ENCODE results near the gene ZIC2. TPM values are rescaled to one million over a fixed set of nuclear protein-coding genes. Genes with fewer than 3 reads are reported as not detected.
A peak's percentile ranks its signal among the peaks of the same experiment; 100 is the strongest.

ZIC2 gene
- polyA plus RNA-seq, 1 donor from 2014 or later, result 10.6 TPM

DNA sequence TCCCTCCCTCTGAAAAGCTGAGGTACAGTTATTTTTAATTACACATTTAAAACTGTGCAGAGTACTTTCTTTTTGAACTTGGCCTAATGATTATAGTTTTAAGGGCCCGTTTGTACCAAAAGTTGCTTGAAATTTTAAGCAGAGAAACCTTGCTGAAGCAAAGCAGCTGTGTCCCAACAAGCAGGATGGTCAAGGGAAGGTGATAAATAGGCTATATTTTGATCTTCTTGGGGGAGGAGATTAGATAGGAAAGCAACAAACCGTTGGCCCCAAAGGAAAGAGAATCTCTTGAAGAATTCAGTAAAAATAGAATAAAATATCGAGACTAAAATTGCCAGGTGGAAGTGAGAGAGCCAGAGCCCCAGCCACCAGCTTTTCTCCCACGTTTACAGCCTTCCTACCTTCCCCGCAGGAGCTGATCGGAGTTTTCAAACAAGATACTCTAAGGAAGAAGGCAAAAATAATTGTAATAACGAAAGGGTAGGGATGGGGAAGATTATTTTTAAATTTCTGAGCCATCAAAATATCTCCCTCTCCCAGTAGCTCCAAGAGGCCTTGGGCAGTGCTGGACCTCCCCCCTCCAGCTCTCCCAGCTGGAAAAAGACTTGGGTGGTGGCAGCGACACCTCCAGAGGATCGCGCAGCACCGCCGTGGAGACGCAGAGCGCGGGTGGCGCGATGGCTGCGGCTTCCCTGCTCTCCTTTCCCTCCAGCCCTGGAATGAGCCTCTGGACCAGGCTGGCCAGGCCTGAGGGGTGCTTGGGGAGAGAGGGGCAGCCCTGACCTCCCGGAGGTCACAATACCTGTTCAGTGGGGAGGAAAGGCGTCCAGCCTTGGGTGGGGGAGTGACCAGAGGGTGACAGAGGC is 5.8 kb downstream of the ZIC2 start:
- peak overlapping the region; percentile 51 for H3K9ac ChIP-seq (ENCODE audit: low read length)
- peaks cover 25% of the 10 kb centered on the region for H4K20me1 ChIP-seq (ENCODE audit: insufficient read depth)

DNA sequence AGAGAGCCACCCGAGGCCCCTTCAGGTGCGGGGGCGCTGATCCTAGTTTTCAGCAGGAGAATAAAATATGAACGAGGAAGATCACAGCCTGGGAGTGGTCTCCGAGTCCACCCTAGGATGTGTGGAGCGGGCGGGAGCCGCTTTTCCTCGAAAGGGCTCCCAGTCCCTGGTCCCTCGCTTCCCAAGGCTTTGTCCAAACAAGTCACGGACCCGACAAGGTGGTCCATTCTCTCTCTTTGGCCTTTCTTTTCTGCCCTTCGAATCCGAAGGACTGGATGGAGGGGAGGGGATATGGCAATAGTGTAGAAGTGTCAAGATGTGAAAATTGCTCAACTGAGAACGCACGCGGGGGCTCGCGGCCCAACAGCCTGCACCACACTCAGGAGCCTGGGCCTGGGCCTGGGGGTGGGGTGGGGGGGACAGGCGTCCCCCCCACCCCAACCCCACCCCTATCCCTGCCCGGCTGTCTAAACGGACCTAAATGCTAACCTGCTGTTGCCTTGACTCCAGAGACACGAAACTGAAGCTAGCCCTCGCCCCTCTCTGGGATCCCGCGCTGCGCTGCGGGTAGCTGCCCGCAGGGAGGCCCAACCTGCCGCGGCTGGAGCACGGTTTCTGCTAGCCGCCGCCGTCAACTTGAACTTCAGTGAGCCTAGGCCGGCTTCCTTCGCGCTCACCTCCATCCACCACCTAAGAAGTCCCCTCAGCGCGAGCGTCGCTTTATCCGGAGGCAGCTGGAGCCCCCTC is 7.1 kb downstream of the ZIC2 start:
- Histone ChIP-seq H3K4me3 (ENCODE audit: low read length) (peak overlapping the region; percentile 27), H2AFZ (ENCODE audit: low read depth, low read length) (no peak overlapping the region), H3F3A (ENCODE audit: insufficient read depth, low read length, poor library complexity, severe bottlenecking) (no peaks in the 10 kb centered on the region), H3K27ac (ENCODE audit: low read length) (peak overlapping the region; percentile 59), H3K9me3 (ENCODE audit: low read length) (no peaks in the 10 kb centered on the region), H3K9ac (ENCODE audit: low read length) (peak overlapping the region; percentile 51), H3K27me3 (ENCODE audit: insufficient read depth, low read depth, low read length) (peaks cover 70% of the 10 kb centered on the region), H3K79me2 (replicated peaks; ENCODE audit: insufficient read depth, low read length) (peaks cover 86% of the 10 kb centered on the region), H3K4me2 (ENCODE audit: low read length) (no peak overlapping the region), H3K36me3 (ENCODE audit: insufficient read depth, low read length) (no peaks in the 10 kb centered on the region), H3K9me2 (ENCODE audit: insufficient read depth, low read length) (no peaks in the 10 kb centered on the region), H4K20me1 (ENCODE audit: insufficient read depth) (peaks cover 15% of the 10 kb centered on the region)
- TF ChIP-seq, protein P1, sequence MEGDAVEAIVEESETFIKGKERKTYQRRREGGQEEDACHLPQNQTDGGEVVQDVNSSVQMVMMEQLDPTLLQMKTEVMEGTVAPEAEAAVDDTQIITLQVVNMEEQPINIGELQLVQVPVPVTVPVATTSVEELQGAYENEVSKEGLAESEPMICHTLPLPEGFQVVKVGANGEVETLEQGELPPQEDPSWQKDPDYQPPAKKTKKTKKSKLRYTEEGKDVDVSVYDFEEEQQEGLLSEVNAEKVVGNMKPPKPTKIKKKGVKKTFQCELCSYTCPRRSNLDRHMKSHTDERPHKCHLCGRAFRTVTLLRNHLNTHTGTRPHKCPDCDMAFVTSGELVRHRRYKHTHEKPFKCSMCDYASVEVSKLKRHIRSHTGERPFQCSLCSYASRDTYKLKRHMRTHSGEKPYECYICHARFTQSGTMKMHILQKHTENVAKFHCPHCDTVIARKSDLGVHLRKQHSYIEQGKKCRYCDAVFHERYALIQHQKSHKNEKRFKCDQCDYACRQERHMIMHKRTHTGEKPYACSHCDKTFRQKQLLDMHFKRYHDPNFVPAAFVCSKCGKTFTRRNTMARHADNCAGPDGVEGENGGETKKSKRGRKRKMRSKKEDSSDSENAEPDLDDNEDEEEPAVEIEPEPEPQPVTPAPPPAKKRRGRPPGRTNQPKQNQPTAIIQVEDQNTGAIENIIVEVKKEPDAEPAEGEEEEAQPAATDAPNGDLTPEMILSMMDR (IDR thresholded peaks at IDR 0.05; ENCODE audit: poor library complexity, severe bottlenecking), result no peak
- TF ChIP-seq TAF1 (IDR thresholded peaks at IDR 0.05; ENCODE audit: low read depth), result no peak
- TF ChIP-seq, protein P2, sequence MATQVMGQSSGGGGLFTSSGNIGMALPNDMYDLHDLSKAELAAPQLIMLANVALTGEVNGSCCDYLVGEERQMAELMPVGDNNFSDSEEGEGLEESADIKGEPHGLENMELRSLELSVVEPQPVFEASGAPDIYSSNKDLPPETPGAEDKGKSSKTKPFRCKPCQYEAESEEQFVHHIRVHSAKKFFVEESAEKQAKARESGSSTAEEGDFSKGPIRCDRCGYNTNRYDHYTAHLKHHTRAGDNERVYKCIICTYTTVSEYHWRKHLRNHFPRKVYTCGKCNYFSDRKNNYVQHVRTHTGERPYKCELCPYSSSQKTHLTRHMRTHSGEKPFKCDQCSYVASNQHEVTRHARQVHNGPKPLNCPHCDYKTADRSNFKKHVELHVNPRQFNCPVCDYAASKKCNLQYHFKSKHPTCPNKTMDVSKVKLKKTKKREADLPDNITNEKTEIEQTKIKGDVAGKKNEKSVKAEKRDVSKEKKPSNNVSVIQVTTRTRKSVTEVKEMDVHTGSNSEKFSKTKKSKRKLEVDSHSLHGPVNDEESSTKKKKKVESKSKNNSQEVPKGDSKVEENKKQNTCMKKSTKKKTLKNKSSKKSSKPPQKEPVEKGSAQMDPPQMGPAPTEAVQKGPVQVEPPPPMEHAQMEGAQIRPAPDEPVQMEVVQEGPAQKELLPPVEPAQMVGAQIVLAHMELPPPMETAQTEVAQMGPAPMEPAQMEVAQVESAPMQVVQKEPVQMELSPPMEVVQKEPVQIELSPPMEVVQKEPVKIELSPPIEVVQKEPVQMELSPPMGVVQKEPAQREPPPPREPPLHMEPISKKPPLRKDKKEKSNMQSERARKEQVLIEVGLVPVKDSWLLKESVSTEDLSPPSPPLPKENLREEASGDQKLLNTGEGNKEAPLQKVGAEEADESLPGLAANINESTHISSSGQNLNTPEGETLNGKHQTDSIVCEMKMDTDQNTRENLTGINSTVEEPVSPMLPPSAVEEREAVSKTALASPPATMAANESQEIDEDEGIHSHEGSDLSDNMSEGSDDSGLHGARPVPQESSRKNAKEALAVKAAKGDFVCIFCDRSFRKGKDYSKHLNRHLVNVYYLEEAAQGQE (IDR thresholded peaks at IDR 0.05; ENCODE audit: borderline replicate concordance), result no peak
- TF ChIP-seq EP300 (conservative IDR thresholded peaks at IDR 0.05; ENCODE audit: poor library complexity, severe bottlenecking), result no peak
- TF ChIP-seq EZH2 (IDR thresholded peaks at IDR 0.05; ENCODE audit: borderline replicate concordance, insufficient read depth, low read length, poor library complexity, severe bottlenecking), result no peak
- TF ChIP-seq MXI1 (conservative IDR thresholded peaks at IDR 0.05; ENCODE audit: poor library complexity, severe bottlenecking), result no peak

More for the DNA sequence above, 5.8 kb downstream of the ZIC2 start:
- peaks cover 57% of the 10 kb centered on the region for H3K27me3 ChIP-seq (ENCODE audit: insufficient read depth, low read depth, low read length)
- TF ChIP-seq MXI1 (conservative IDR thresholded peaks at IDR 0.05; ENCODE audit: poor library complexity, severe bottlenecking), result no peak
- TF ChIP-seq, protein P1 (IDR thresholded peaks at IDR 0.05; ENCODE audit: poor library complexity, severe bottlenecking), result no peak
- TF ChIP-seq EZH2 (IDR thresholded peaks at IDR 0.05; ENCODE audit: borderline replicate concordance, insufficient read depth, low read length, poor library complexity, severe bottlenecking), result no peak
- TF ChIP-seq, protein P2 (IDR thresholded peaks at IDR 0.05; ENCODE audit: borderline replicate concordance), result no peak
- TF ChIP-seq EP300 (conservative IDR thresholded peaks at IDR 0.05; ENCODE audit: poor library complexity, severe bottlenecking), result no peak
- TF ChIP-seq RAD21 (conservative IDR thresholded peaks at IDR 0.05), result no peak
- TF ChIP-seq SMC3 (conservative IDR thresholded peaks at IDR 0.05; ENCODE audit: poor library complexity), result no peak
- peak; percentile 63 for TF ChIP-seq POLR2AphosphoS5 (IDR thresholded peaks at IDR 0.05)
- peak; percentile 11 for TF ChIP-seq TAF1 (IDR thresholded peaks at IDR 0.05; ENCODE audit: low read depth)
- H3F3A ChIP-seq (ENCODE audit: insufficient read depth, low read length, poor library complexity, severe bottlenecking), result peaks cover 2% of the 10 kb centered on the region
- H3K79me2 ChIP-seq (replicated peaks; ENCODE audit: insufficient read depth, low read length), result peaks cover 97% of the 10 kb centered on the region
- H3K4me2 ChIP-seq (ENCODE audit: low read length), result peak overlapping the region; percentile 6
- no peaks in the 10 kb centered on the region for H3K9me3 ChIP-seq (ENCODE audit: low read length)
- peak overlapping the region; percentile 59 for H3K27ac ChIP-seq (ENCODE audit: low read length)
- H3K9me2 ChIP-seq (ENCODE audit: insufficient read depth, low read length), result no peaks in the 10 kb centered on the region
- H3K4me3 ChIP-seq (ENCODE audit: low read length), result peak overlapping the region; percentile 60
- no peak overlapping the region for H2AFZ ChIP-seq (ENCODE audit: low read depth, low read length)
- no peaks in the 10 kb centered on the region for H3K36me3 ChIP-seq (ENCODE audit: insufficient read depth, low read length)
